AG04449 (cell line): ENCODE results near the gene PCDHB3.
"Not testable (repeated sequence)": the region's sequence is repeated elsewhere in the genome, so short reads cannot be mapped to it uniquely, and the experiment has no call there.

Experiments
- CTCF ChIA-PET: fragments of 350-600 bp; formaldehyde crosslinking; extraction: SDS; loops from one replicate; lab custom pipeline; 2021; ENCODE audit warnings: antibody characterized with exemption; lab: Yijun Ruan, JAX
- POLR2A ChIA-PET: fragments of 400-600, 350-600 bp; formaldehyde crosslinking; extraction: SDS; loops from one replicate; lab custom pipeline; 2020; ENCODE audit warnings: antibody characterized with exemption, inconsistent platforms; lab: Yijun Ruan, JAX
- DNase-seq: peaks from one replicate; pipeline ENCODE4 v3.0.0-alpha.2; 2010; ENCODE audit warnings: low read depth, low spot score
- H3K4me3 ChIP-seq: 2 replicates; pipeline ENCODE4 v1.5.1; 2011; ENCODE audit warnings: low read depth, mild to moderate bottlenecking, control low read depth, low read length
- TF ChIP-seq, protein P1 (sequence below): IDR thresholded peaks from one replicate; pipeline ENCODE4 v1.5.1; 2011; ENCODE audit warnings: mild to moderate bottlenecking, moderate library complexity, low read length, control low read depth, inconsistent platforms; ENCODE audit not compliant: insufficient read depth; ENCODE audit errors: missing control alignments

Gene PCDHB3

DNA sequence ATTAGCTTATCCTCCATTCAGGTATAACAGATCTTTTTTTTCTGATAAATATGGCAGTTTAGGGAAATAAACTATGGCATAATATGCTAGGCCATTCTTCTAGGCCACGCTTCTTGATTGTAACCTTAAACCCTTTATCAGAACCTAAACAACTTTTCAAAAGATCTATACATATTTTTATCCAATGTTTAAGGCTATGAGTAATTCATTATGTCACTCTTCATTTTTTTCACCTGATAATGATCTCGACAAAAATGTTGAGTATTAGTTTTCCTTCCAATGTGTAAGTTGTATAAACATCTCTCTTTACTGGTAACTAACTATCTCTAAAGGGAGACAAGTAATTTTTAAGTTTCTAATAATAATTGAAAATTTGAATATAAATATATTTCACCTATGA, 19.0 kb downstream of the PCDHB3 start:
- TF ChIP-seq, protein P1, sequence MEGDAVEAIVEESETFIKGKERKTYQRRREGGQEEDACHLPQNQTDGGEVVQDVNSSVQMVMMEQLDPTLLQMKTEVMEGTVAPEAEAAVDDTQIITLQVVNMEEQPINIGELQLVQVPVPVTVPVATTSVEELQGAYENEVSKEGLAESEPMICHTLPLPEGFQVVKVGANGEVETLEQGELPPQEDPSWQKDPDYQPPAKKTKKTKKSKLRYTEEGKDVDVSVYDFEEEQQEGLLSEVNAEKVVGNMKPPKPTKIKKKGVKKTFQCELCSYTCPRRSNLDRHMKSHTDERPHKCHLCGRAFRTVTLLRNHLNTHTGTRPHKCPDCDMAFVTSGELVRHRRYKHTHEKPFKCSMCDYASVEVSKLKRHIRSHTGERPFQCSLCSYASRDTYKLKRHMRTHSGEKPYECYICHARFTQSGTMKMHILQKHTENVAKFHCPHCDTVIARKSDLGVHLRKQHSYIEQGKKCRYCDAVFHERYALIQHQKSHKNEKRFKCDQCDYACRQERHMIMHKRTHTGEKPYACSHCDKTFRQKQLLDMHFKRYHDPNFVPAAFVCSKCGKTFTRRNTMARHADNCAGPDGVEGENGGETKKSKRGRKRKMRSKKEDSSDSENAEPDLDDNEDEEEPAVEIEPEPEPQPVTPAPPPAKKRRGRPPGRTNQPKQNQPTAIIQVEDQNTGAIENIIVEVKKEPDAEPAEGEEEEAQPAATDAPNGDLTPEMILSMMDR = no peak
- CTCF ChIA-PET = no interaction called here
- POLR2A ChIA-PET = no interaction called here
- H3K4me3 ChIP-seq = no peak overlapping the region
- no peak for DNase-seq

DNA sequence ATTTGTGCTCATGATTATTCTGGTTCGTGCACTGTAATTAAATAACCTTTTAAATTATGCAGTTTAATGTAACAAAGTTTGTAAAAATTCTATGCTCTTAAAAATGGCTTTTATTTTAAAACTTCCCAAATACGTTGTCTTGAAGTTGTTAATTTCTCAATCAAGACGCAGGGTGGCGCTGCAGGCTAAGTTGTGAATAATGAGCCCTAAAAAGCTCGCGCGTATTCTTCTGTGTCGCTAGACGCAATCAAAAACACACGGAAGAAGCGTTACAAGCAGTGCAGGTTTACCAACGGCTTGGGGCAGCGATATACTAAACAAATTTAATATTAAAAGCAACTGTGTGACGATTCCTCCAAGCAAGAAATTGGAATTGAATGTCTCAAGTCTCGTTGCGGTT, 21.3 kb downstream of the PCDHB3 start, which contains the start of gene PCDHB4:
TSS of gene PCDHB4 (plus strand) at position 256 of the 400 bp plus-strand sequence. CDS start 181 bp downstream, outside the sequence.
- CTCF ChIA-PET = no interaction called here
- H3K4me3 ChIP-seq = no peak within 1 kb of the TSS
- TF ChIP-seq, protein P1 = no peak
- POLR2A ChIA-PET = no interaction called here
- DNase-seq = no peak

DNA sequence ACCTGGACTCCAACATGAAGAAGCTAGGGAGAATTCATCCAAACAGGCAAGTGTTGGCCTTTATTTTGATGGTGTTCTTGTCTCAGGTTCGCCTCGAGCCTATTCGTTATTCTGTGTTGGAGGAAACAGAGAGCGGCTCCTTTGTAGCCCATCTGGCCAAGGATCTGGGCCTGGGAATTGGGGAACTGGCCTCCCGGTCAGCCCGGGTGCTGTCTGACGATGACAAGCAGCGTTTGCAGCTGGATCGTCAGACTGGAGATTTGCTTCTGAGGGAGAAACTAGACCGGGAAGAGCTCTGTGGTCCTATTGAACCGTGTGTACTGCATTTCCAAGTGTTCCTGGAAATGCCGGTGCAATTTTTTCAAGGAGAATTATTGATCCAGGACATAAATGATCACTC, 21.7 kb downstream of the PCDHB3 start:
- CTCF ChIA-PET = no interaction called here
- no peak for DNase-seq
- POLR2A ChIA-PET = no interaction called here
- no peak overlapping the region for H3K4me3 ChIP-seq
- TF ChIP-seq, protein P1 = no peak

DNA sequence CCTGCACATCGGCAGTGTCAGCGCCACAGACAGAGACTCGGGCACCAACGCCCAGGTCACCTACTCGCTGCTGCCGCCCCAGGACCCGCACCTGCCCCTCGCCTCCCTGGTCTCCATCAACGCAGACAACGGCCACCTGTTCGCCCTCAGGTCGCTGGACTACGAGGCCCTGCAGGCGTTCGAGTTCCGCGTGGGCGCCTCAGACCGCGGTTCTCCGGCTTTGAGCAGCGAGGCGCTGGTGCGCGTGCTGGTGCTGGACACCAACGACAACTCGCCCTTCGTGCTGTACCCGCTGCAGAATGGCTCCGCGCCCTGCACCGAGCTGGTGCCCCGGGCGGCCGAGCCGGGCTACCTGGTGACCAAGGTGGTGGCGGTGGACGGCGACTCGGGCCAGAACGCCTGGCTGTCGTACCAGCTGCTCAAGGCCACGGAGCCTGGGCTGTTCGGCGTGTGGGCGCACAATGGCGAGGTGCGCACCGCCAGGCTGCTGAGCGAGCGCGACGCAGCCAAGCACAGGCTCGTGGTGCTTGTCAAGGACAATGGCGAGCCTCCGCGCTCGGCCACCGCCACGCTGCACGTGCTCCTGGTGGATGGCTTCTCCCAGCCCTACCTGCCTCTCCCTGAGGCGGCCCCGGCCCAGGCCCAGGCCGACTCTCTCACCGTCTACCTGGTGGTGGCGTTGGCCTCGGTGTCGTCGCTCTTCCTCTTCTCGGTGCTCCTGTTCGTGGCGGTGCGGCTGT, 23.3 kb downstream of the PCDHB3 start:
- H3K4me3 ChIP-seq, DNase-seq, POLR2A ChIA-PET, CTCF ChIA-PET: not testable (repeated sequence)

DNA sequence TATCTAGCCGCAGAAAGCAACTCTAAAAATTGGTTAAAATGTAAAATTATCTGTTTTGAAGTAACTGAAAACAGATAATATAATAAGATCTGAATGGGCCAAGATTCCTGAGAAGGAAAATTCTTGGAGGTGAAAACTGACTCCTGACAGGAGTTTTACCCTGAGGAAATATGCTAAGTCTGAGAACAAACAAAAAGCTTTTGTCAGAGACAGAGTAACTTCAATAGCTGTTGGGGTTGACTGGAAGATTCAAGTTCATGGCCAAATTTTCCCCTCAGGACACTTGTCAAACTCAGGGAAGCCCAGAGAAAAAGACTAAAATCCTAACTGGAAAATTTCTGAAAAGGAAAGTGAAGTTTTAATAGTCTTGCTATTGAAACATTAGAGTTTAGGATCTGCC, 27.0 kb downstream of the PCDHB3 start:
- CTCF ChIA-PET = interaction anchor here (0.7 kb wide), 1 partner anchor 1800 kb away, joined by 3 read pairs; no protein-coding TSS in a partner anchor
- DNase-seq = no peak
- TF ChIP-seq, protein P1 = no peak
- POLR2A ChIA-PET = no interaction called here
- no peak overlapping the region for H3K4me3 ChIP-seq

DNA sequence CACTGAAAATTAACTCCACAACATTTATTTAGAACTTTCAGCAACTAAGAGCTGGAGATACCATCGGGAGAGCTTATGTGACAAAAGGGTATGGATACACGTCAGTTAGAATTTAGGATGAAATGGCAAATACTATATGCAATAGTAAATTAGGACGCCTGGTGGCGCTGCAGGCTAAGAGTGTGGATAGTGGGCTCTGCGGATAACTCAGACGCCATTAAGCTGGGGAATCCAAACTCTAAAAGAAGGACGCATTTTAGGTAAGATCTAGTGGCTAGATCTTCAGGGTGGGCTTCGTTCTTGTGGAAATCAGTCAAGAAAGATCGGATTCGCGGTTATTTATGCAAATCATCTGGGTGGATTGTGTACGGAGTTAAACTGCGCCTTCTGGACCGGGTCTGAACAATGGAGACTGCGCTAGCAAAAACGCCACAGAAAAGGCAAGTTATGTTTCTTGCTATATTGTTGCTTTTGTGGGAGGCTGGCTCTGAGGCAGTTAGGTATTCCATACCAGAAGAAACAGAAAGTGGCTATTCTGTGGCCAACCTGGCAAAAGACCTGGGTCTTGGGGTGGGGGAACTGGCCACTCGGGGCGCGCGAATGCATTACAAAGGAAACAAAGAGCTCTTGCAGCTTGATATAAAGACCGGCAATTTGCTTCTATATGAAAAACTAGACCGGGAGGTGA, 34.9 kb downstream of the PCDHB3 start, which contains the start of gene PCDHB5:
TSS of gene PCDHB5 (plus strand) at position 177 of the 688 bp plus-strand sequence. CDS start at position 406, 229 bp downstream.
- peak within 1 kb of the TSS; percentile 3; the same call in 1 of the 2 replicates for H3K4me3 ChIP-seq
- TF ChIP-seq, protein P1 = peak; percentile 6
- DNase-seq = no peak
- ChIA-PET CTCF (interaction anchor here (0.7 to 1.0 kb wide), 2 partner anchors 23 to 429 kb away, joined by 3 read pairs; no protein-coding TSS in a partner anchor), POLR2A (no interaction called here)
